HCT116 (cell line): ENCODE data around the gene PLEKHA6. TPM values are rescaled to one million over a fixed set of nuclear protein-coding genes. Genes with fewer than 3 reads are reported as not detected.

Experiments used
- ATAC-seq: fragments of 200-7000 bp; cut with Tn5 transposase; 2 replicates; pipeline ENCODE4 v1.9.1; 2020; ENCODE audit warnings: mild to moderate bottlenecking, moderate library complexity
- BruUV-seq: library from RNA; stranded (reverse); fragments of 400-500 nt; replicated peaks from 2 replicates; lab custom pipeline; 2021; lab: Mats Ljungman, UMichigan
- CTCF ChIA-PET: fragments of 300-600 bp; sonication (Branson Sonifier 250); formaldehyde crosslinking; loops from one replicate; lab custom pipeline; 2021; ENCODE audit warnings: antibody characterized with exemption; lab: Charles Lee
- POLR2A ChIA-PET: fragments of 300-600, 350-600 bp; sonication (Branson Sonifier 250); formaldehyde crosslinking; loops from one replicate; lab custom pipeline; 2021; ENCODE audit warnings: antibody characterized with exemption; lab: Charles Lee
- RAD21 ChIA-PET, 2 experiments: fragments of 300-600 bp; sonication (Branson Sonifier 250); formaldehyde crosslinking; loops; one replicate each; lab custom pipeline; 2023; ENCODE audit warnings: low total read pairs in 2 of 2; ENCODE audit not compliant: uncharacterized antibody in 2 of 2, unreplicated experiment in 2 of 2, low non-redundant PET in 1 of 2; lab: Charles Lee
- DNase-seq: peaks from one replicate; pipeline ENCODE4 v3.0.0-alpha.2; 2010; ENCODE audit warnings: low read depth, low spot score
- H2AFZ ChIP-seq: fragments of 200-600 bp; shearing (Covaris generic), sonication (generic); 2 replicates; pipeline ENCODE4 v1.6.1; 2017; ENCODE audit warnings: low read depth, mixed run types, mixed read lengths, antibody characterized with exemption, low read length; ENCODE audit not compliant: poor library complexity, severe bottlenecking
- H3K27ac ChIP-seq: 2 replicates; pipeline ENCODE4 v1.5.1; 2012; ENCODE audit warnings: low read depth, low read length
- H3K27me3 ChIP-seq: fragments of 200-600 bp; sonication (generic); 2 replicates; pipeline ENCODE4 v1.6.1; 2016; ENCODE audit warnings: mixed run types, low read length, mixed read lengths; ENCODE audit not compliant: insufficient read depth
- H3K36me3 ChIP-seq, 2 experiments: fragments of 200-500 bp in 1 of 2; fragments of 200-600 bp in 1 of 2; sonication (Bioruptor generic) in 1 of 2; sonication (generic) in 1 of 2; 2 replicates each; pipeline versions ENCODE4 v1.5.1 to v1.6.1; 2014 to 2016; ENCODE audit warnings: low read length in 2 of 2, inconsistent platforms in 1 of 2, mixed read lengths in 1 of 2, mixed run types in 1 of 2; ENCODE audit not compliant: insufficient read depth in 2 of 2, control insufficient read depth in 1 of 2
- H3K4me1 ChIP-seq, 2 experiments: fragments of 200-600 bp in 1 of 2; sonication (generic) in 1 of 2; 2 replicates each; pipeline versions ENCODE4 v1.5.1 to v1.6.1; 2012 to 2017; ENCODE audit warnings: low read length in 2 of 2, inconsistent platforms in 1 of 2, mild to moderate bottlenecking in 1 of 2, mixed read lengths in 1 of 2, mixed run types in 1 of 2, moderate library complexity in 1 of 2; ENCODE audit not compliant: insufficient read depth in 2 of 2, control insufficient read depth in 1 of 2
- H3K4me2 ChIP-seq: fragments of 200-600 bp; sonication (generic); 2 replicates; pipeline ENCODE4 v1.6.1; 2017; ENCODE audit warnings: mixed run types, low read length, mixed read lengths
- H3K4me3 ChIP-seq, 2 experiments: fragments of 200-600 bp in 1 of 2; sonication (generic) in 1 of 2; replicated peaks in 1 of 2; 2 replicates each; pipeline ENCODE4 v1.5.1; 2011 to 2016; ENCODE audit warnings: low read length in 2 of 2, control low read depth in 1 of 2, low read depth in 1 of 2, mild to moderate bottlenecking in 1 of 2, mixed read lengths in 1 of 2, mixed run types in 1 of 2
- H3K79me2 ChIP-seq: fragments of 200-600 bp; sonication (generic); 2 replicates; pipeline ENCODE4 v1.6.1; 2017; ENCODE audit warnings: mild to moderate bottlenecking, mixed run types, low read length, moderate library complexity, mixed read lengths; ENCODE audit not compliant: insufficient read depth
- H3K9ac ChIP-seq: fragments of 200-600 bp; sonication (generic); 2 replicates; pipeline ENCODE4 v1.6.1; 2016; ENCODE audit warnings: low read length, mixed read lengths
- H3K9me2 ChIP-seq: fragments of 200-600 bp; sonication (generic), shearing (Covaris generic); 2 replicates; pipeline ENCODE4 v1.6.1; 2017; ENCODE audit warnings: mixed run types, mild to moderate bottlenecking, moderate library complexity; ENCODE audit not compliant: insufficient read depth
- H3K9me3 ChIP-seq, 2 experiments: fragments of 200-500 bp in 1 of 2; fragments of 200-600 bp in 1 of 2; sonication (Bioruptor generic) in 1 of 2; sonication (generic) in 1 of 2; 2 replicates each; pipeline ENCODE4 v1.6.1; 2014 to 2017; ENCODE audit warnings: low read length in 2 of 2, mixed read lengths in 2 of 2, inconsistent platforms in 1 of 2, low read depth in 1 of 2, mild to moderate bottlenecking in 1 of 2, mixed run types in 1 of 2, moderate library complexity in 1 of 2; ENCODE audit not compliant: control insufficient read depth in 1 of 2, insufficient read depth in 1 of 2
- H4K20me1 ChIP-seq: fragments of 200-600 bp; sonication (generic), shearing (Covaris generic); 2 replicates; pipeline ENCODE4 v1.6.1; 2017; ENCODE audit warnings: mixed run types, mild to moderate bottlenecking, moderate library complexity; ENCODE audit not compliant: insufficient read depth
- ATF3 ChIP-seq: IDR thresholded peaks from 2 replicates; pipeline ENCODE4 v1.6.1; 2012
- CTCF ChIP-seq, 3 experiments: fragments of 200-600 bp in 1 of 3; sonication (generic) in 1 of 3; IDR thresholded peaks in 2 of 3; conservative IDR thresholded peaks in 1 of 3; 2 replicates each; pipeline ENCODE4 v1.5.1; 2012 to 2017; ENCODE audit warnings: low read depth in 2 of 3, low read length in 2 of 3, antibody characterized with exemption in 1 of 3, borderline replicate concordance in 1 of 3, control low read depth in 1 of 3, mild to moderate bottlenecking in 1 of 3, mixed read lengths in 1 of 3, mixed run types in 1 of 3, moderate library complexity in 1 of 3; ENCODE audit not compliant: insufficient read depth in 1 of 3
- ELF1 ChIP-seq: IDR thresholded peaks from 2 replicates; pipeline ENCODE4 v1.6.1; 2012; ENCODE audit warnings: low read depth, borderline replicate concordance
- EZH2 ChIP-seq: fragments of 200-600 bp; sonication (generic); IDR thresholded peaks from 2 replicates; pipeline ENCODE4 v1.6.1; 2017; ENCODE audit warnings: antibody characterized with exemption, mixed run types
- FOSL1 ChIP-seq: IDR thresholded peaks from 2 replicates; pipeline ENCODE4 v1.6.1; 2012; ENCODE audit warnings: low read depth
- MAX ChIP-seq: IDR thresholded peaks from 2 replicates; pipeline ENCODE4 v1.6.1; 2012
- POLR2A ChIP-seq: IDR thresholded peaks from 2 replicates; pipeline ENCODE4 v1.7.0; 2011; ENCODE audit warnings: borderline replicate concordance; ENCODE audit not compliant: insufficient read depth, insufficient read length; ENCODE audit errors: extremely low read depth
- POLR2AphosphoS5 ChIP-seq: IDR thresholded peaks from 2 replicates; pipeline ENCODE4 v1.6.1; 2011; ENCODE audit warnings: mild to moderate bottlenecking, low read depth, low read length, moderate library complexity
- RAD21 ChIP-seq: IDR thresholded peaks from 2 replicates; pipeline ENCODE4 v1.6.1; 2012; ENCODE audit warnings: low read depth, mild to moderate bottlenecking
- REST ChIP-seq: IDR thresholded peaks from 2 replicates; pipeline ENCODE4 v1.6.1; 2012; ENCODE audit warnings: low read depth
- SIN3A ChIP-seq: IDR thresholded peaks from 2 replicates; pipeline ENCODE4 v1.6.1; 2012; ENCODE audit warnings: low read depth
- TCF7L2 ChIP-seq: IDR thresholded peaks from 2 replicates; pipeline ENCODE4 v1.7.0; 2011; ENCODE audit warnings: borderline replicate concordance, inconsistent platforms; ENCODE audit not compliant: insufficient read depth, insufficient read length; ENCODE audit errors: extremely low read depth
- YY1 ChIP-seq: IDR thresholded peaks from 2 replicates; pipeline ENCODE4 v1.6.1; 2011; ENCODE audit warnings: low read length, low read depth, moderate library complexity, mild to moderate bottlenecking; ENCODE audit not compliant: insufficient replicate concordance; ENCODE audit errors: extremely low read depth
- ZBTB33 ChIP-seq: IDR thresholded peaks from 2 replicates; pipeline ENCODE4 v1.6.1; 2011; ENCODE audit warnings: mild to moderate bottlenecking, low read length, moderate library complexity; ENCODE audit not compliant: insufficient replicate concordance; ENCODE audit errors: extremely low read depth
- ZFX ChIP-seq: fragments of 450-650 bp; IDR thresholded peaks from 2 replicates; pipeline ENCODE4 v1.6.1; 2017
- intact Hi-C: fragments of 100-400 bp; cut with micrococcal nuclease; formaldehyde crosslinking; loops from 2 replicates; pipeline ENCODE4 v1.10.0; 2022
- total RNA-seq: library from RNA; stranded (reverse); gene quantifications from one replicate; pipeline ENCODE4 v1.2.1, GENCODE V29; 2021; ENCODE audit not compliant: unreplicated experiment

PLEKHA6 gene
- total RNA-seq, 1 experiment from 2014 or later, result 13.1 TPM

- POLR2A ChIA-PET, result interaction anchor here (0.8 to 1.0 kb wide), 2 partner anchors 12 to 26 kb away, joined by 3 read pairs; no protein-coding TSS in a partner anchor
- DNase-seq (no peak), ATAC-seq (no peak)
- no peak overlapping the region for H3K9ac ChIP-seq
- RAD21 ChIA-PET, result interaction anchor here in 1 of 2 experiments (1.2 kb wide), 1 partner anchor 50 kb away, joined by 3 read pairs; no protein-coding TSS in a partner anchor
- no peaks in the 10 kb centered on the region for H3K79me2 ChIP-seq
- no peak overlapping the region for H3K4me3 ChIP-seq
- H3K27ac ChIP-seq, result no peak overlapping the region
- peaks cover 5 to 12% of the 10 kb centered on the region in 2 experiments; a peak in 2 of 4 replicates for H3K4me1 ChIP-seq
- intact Hi-C loops, result no loop called here
- H3K36me3 ChIP-seq, result no peaks in the 10 kb centered on the region
- no peaks in the 10 kb centered on the region for H3K9me3 ChIP-seq
- no TSS peak for BruUV-seq
- H2AFZ ChIP-seq, result no peak overlapping the region
- H3K27me3 ChIP-seq, result no peaks in the 10 kb centered on the region
- H3K9me2 ChIP-seq, result no peaks in the 10 kb centered on the region
- no peaks in the 10 kb centered on the region for H4K20me1 ChIP-seq
- CTCF ChIA-PET, result interaction anchor here (1.0 kb wide), 1 partner anchor 85 kb away, joined by 4 read pairs; no protein-coding TSS in a partner anchor
- peak overlapping the region; percentile 20; the same call in 1 of the 2 replicates for H3K4me2 ChIP-seq
- no peak for TF ChIP-seq ZFX
- TF ChIP-seq MAX, result no peak
- no peak for TF ChIP-seq RAD21
- no peak for TF ChIP-seq ATF3
- TF ChIP-seq EZH2, result no peak
- no peak for TF ChIP-seq POLR2A
- no peak for TF ChIP-seq SIN3A
- TF ChIP-seq CTCF (IDR thresholded peaks at IDR 0.05 in 2 of 3, conservative IDR thresholded peaks at IDR 0.05 in 1 of 3; ENCODE audit: borderline replicate concordance in 1 of 3, insufficient read depth in 1 of 3, low read depth in 2 of 3, low read length in 2 of 3), result no peak
- no peak for TF ChIP-seq TCF7L2
- no peak for TF ChIP-seq ZBTB33
- TF ChIP-seq FOSL1, result no peak
- TF ChIP-seq ELF1, result no peak
- no peak for TF ChIP-seq REST
- no peak; the same call in 1 of the 2 replicates for TF ChIP-seq POLR2AphosphoS5
- no peak for TF ChIP-seq YY1
- TF ChIP-seq, all 23 proteins: peak for 0
Observed at GRCh38 chr1:204313675-204314074, 46.1 kb downstream of the PLEKHA6 start.
